OCI-LY3 (cell line): Measurements from ENCODE around the gene C1RL.

Experiments used
- H2AFZ ChIP-seq: fragments of 200-600, 300-600 bp; shearing (Covaris generic); 2 replicates; pipeline ENCODE4 v1.6.0; 2014; ENCODE audit warnings: antibody characterized with exemption, low read depth, low read length
- H3K27ac ChIP-seq: fragments of 200-600, 300-600 bp; sonication (generic); 2 replicates; pipeline ENCODE4 v1.5.1; 2014; ENCODE audit warnings: mild to moderate bottlenecking, low read length, moderate library complexity, mixed read lengths
- H3K27me3 ChIP-seq: fragments of 200-600, 300-600 bp; sonication (generic); 2 replicates; pipeline ENCODE4 v1.6.1; 2014; ENCODE audit warnings: low read depth, low read length, mixed read lengths
- H3K36me3 ChIP-seq: fragments of 200-600, 300-600 bp; sonication (generic); replicated peaks from 2 replicates; pipeline ENCODE3; 2014; ENCODE audit warnings: low read depth, low read length, mixed read lengths
- H3K4me1 ChIP-seq: fragments of 300-600, 200-600 bp; sonication (generic); 2 replicates; pipeline ENCODE4 v1.6.1; 2014; ENCODE audit warnings: low read length, mixed read lengths
- H3K4me2 ChIP-seq: fragments of 200-600, 300-600 bp; sonication (generic); 2 replicates; pipeline ENCODE4 v1.6.1; 2014; ENCODE audit warnings: low read length, mixed read lengths
- H3K4me3 ChIP-seq: fragments of 300-600, 200-600 bp; sonication (generic); 2 replicates; pipeline ENCODE4 v1.5.1; 2014; ENCODE audit warnings: antibody characterized with exemption, mild to moderate bottlenecking, low read length, moderate library complexity
- H3K79me2 ChIP-seq: fragments of 300-600, 200-600 bp; shearing (Covaris generic); 2 replicates; pipeline ENCODE4 v1.6.1; 2014; ENCODE audit warnings: mild to moderate bottlenecking, low read length, mixed read lengths
- H3K9ac ChIP-seq: fragments of 300-600, 200-600 bp; shearing (Covaris generic); 2 replicates; pipeline ENCODE4 v1.6.0; 2014; ENCODE audit warnings: mild to moderate bottlenecking, low read length, moderate library complexity
- H3K9me3 ChIP-seq: fragments of 200-600, 300-600 bp; shearing (Covaris generic); 2 replicates; pipeline ENCODE4 v1.6.1; 2014; ENCODE audit warnings: low read length, mixed read lengths; ENCODE audit not compliant: insufficient read depth
- H4K20me1 ChIP-seq: fragments of 200-600, 300-600 bp; sonication (generic); 2 replicates; pipeline ENCODE4 v1.6.1; 2016; ENCODE audit warnings: low read length, mixed read lengths; ENCODE audit not compliant: insufficient read depth
- EZH2phosphoT487 ChIP-seq: fragments of 200-600 bp; shearing (Covaris generic); IDR thresholded peaks from 2 replicates; pipeline ENCODE4 v1.6.1; 2018; ENCODE audit warnings: antibody characterized with exemption, mixed run types, low read depth
- TF ChIP-seq, protein P1 (sequence below): fragments of 200-600, 300-600 bp; sonication (generic); IDR thresholded peaks from 2 replicates; pipeline ENCODE4 v1.5.1; 2014; ENCODE audit warnings: antibody characterized with exemption, low read length, low read depth

C1RL gene

DNA sequence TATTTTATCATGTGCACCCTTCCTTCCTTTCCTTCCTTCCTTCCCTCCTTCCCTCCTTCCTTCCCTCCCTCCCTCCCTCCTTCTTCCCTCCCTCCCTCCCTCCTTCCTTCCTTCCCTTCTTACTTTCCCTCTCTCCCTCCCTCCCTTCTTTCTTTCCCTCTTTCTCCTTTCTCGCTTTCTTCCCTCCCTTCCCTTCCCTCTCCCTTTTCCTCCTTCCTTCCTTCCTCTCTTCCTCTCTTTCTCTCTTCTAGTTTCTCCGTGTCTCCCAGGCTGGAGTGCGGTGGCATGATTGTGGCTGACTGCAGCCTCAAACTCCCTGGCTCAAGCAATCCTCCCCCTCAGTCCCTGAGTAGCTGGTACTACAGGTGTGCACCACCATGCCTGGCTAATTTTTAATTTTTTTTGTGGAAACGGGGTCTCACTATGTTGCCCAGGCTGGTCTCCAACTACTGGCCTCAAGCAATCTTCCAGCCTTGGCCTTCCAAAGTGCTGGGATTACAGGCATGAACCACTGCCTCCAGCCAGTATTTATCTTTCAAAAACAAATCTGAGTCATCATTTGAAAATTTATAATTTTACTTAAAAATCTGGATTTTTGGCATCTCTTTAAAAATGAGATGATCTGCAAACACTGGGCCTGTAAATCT is 7.8 kb downstream of the C1RL start:
- Histone ChIP-seq H3K27ac (no peak overlapping the region), H3K9ac (no peak overlapping the region), H3K9me3 (peaks cover 4% of the 10 kb centered on the region; the same call in 1 of the 2 replicates), H4K20me1 (no peaks in the 10 kb centered on the region), H3K4me1 (no peaks in the 10 kb centered on the region), H3K4me3 (no peak overlapping the region), H3K27me3 (no peaks in the 10 kb centered on the region), H3K79me2 (no peaks in the 10 kb centered on the region), H3K36me3 (peaks cover 8% of the 10 kb centered on the region), H2AFZ (no peak overlapping the region), H3K4me2 (no peak overlapping the region)
- TF ChIP-seq, protein P1, sequence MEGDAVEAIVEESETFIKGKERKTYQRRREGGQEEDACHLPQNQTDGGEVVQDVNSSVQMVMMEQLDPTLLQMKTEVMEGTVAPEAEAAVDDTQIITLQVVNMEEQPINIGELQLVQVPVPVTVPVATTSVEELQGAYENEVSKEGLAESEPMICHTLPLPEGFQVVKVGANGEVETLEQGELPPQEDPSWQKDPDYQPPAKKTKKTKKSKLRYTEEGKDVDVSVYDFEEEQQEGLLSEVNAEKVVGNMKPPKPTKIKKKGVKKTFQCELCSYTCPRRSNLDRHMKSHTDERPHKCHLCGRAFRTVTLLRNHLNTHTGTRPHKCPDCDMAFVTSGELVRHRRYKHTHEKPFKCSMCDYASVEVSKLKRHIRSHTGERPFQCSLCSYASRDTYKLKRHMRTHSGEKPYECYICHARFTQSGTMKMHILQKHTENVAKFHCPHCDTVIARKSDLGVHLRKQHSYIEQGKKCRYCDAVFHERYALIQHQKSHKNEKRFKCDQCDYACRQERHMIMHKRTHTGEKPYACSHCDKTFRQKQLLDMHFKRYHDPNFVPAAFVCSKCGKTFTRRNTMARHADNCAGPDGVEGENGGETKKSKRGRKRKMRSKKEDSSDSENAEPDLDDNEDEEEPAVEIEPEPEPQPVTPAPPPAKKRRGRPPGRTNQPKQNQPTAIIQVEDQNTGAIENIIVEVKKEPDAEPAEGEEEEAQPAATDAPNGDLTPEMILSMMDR: no peak
- no peak for TF ChIP-seq EZH2phosphoT487

DNA sequence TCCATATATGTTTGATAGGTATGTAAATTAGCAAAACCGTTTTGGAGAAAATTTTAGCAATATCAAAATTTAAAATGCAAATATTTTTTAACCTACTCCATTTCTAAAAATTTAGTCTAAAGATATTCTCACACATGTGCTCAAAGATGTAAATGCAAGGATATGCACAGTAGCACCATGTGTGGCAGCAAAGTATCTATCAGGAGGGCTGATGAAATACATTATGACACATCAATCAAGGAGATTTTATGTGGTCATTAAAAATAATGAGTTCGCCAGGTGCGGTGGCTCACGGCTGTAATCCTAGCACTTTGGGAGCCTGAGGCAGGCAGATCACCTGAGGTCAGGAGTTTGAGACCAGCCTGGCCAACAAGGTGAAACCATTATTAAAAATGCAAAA is 8.8 kb downstream of the C1RL start:
- H3K36me3 ChIP-seq: peaks cover 2% of the 10 kb centered on the region
- H3K4me2 ChIP-seq: no peak overlapping the region
- H3K9me3 ChIP-seq: no peaks in the 10 kb centered on the region
- no peaks in the 10 kb centered on the region for H3K27me3 ChIP-seq
- H3K27ac ChIP-seq: no peak overlapping the region
- H4K20me1 ChIP-seq: no peaks in the 10 kb centered on the region
- no peak overlapping the region for H2AFZ ChIP-seq
- no peaks in the 10 kb centered on the region for H3K4me1 ChIP-seq
- no peaks in the 10 kb centered on the region for H3K79me2 ChIP-seq
- H3K9ac ChIP-seq: no peak overlapping the region
- TF ChIP-seq, protein P1: no peak
- TF ChIP-seq EZH2phosphoT487: no peak
- no peak overlapping the region for H3K4me3 ChIP-seq

DNA sequence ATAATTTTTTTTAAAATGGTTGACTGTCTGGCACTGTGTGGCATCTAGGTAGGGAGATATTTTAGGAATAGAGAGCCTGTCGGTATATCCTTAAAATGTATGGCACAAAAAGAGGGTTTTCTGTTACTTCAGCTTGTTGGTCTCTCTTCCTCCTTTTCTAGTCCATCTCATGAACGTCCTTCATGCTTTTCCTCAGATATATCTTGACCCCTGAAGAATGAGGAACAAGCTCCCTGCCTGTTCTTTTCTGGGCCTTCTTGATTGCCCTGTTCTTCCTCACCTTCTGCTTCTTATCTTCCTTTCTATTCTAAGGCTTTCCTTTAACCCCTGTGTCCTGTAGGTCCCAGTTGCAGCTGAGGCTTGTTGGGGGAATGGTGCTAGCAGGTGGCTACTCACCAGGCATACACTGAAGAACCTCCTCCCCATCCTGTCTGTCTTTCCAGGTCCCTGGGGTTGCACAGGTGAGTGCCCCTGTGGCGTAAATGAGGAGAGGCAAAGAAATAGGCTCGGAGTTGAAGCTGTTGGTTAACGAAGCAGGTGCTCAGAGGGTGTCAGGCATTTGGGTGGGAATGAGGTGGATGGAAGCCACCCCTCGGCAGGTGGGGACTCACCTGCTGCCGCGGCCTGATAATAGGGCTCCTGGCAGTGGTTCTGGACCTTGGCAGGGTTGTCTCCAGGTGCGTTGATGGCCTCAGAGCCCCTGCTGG is 9.6 kb downstream of the C1RL start:
- Histone ChIP-seq H4K20me1 (no peaks in the 10 kb centered on the region), H3K4me2 (no peak overlapping the region), H3K36me3 (no peaks in the 10 kb centered on the region), H3K27ac (no peak overlapping the region), H3K9me3 (no peaks in the 10 kb centered on the region), H3K79me2 (no peaks in the 10 kb centered on the region), H3K4me1 (no peaks in the 10 kb centered on the region), H3K9ac (no peak overlapping the region), H2AFZ (no peak overlapping the region), H3K4me3 (no peak overlapping the region), H3K27me3 (no peaks in the 10 kb centered on the region)
- TF ChIP-seq, protein P1: no peak
- no peak for TF ChIP-seq EZH2phosphoT487

DNA sequence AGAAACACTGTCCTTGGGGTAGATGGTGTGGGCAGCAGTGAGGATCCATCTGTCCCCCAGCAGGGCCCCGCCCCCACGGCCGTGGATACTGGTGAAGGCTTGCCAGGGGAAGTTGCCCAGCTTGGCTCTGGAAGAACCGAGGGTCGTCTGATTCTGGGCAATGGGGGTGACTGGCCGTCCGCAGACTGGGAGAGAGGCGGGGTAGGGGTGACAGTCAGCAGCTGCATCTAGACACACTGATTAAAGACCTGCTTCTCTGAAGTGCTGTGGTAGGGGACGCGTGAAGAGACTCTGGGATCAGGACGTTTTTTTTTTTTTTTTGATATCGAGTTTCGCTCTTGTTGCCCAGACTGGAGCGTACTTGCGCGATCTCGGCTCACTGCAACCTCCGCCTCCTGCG is 12.0 kb downstream of the C1RL start:
- TF ChIP-seq, protein P1: no peak
- no peak for TF ChIP-seq EZH2phosphoT487
- Histone ChIP-seq H3K27ac (no peak overlapping the region), H3K4me1 (no peaks in the 10 kb centered on the region), H2AFZ (no peak overlapping the region), H3K9ac (no peak overlapping the region), H3K36me3 (no peaks in the 10 kb centered on the region), H3K4me3 (no peak overlapping the region), H3K79me2 (no peaks in the 10 kb centered on the region), H3K27me3 (no peaks in the 10 kb centered on the region), H3K4me2 (no peak overlapping the region), H3K9me3 (no peaks in the 10 kb centered on the region), H4K20me1 (no peaks in the 10 kb centered on the region)
